ENCODE data around the gene LPAR3. TPM values are rescaled to one million over a fixed set of nuclear protein-coding genes. Genes with fewer than 3 reads are reported as not detected.

LPAR3 gene
- total RNA-seq, 1 donor from 2014 or later: not detected

DNA sequence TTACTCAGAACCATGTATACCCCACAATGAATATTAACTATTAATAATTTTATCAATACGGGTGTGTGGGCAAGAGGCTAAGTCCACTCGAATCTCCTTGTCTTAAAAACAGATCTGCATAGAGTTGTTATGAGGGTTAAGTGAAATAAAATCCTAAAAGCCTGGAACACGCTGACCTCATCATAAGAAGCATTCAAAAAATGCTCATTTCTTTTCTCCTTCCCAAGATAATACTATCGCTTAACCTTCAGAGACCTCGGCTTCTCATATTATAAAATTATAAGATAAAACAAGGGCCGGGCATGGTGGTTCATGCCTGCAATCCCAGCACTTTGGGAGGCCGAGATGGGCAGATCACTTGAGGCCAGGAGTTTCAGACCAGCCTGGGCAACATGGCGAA is 35.1 kb downstream of the LPAR3 start:
- no peak for DNase-seq (ENCODE audit: low read depth in 2 of 2)

DNA sequence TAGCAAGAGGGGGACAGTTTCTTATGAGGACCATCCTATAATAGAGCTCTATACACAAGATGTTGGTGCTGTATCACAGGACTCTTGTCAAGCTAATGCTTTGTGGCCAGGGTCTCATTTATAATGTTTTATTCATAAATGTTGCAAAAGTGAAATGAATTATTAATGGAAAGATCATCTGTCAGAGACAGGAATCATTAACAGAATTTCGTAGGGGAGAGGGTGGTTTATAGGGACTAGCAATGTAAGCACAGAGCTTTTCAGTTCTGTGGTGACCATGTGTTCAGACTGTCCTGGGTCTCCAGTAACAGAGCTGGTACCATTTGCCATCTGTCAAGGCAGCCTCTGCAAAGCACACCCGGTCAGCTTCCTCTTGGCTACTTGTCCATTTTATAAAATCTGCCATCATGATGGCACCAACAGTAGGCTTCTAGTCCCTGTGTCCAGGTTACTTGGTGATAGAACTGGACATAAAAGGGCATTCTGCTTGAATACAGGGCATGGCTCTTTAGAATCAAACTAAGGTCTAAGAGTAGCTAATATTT is 36.2 kb downstream of the LPAR3 start:
- no peak for DNase-seq (ENCODE audit: low read depth in 2 of 2)

DNA sequence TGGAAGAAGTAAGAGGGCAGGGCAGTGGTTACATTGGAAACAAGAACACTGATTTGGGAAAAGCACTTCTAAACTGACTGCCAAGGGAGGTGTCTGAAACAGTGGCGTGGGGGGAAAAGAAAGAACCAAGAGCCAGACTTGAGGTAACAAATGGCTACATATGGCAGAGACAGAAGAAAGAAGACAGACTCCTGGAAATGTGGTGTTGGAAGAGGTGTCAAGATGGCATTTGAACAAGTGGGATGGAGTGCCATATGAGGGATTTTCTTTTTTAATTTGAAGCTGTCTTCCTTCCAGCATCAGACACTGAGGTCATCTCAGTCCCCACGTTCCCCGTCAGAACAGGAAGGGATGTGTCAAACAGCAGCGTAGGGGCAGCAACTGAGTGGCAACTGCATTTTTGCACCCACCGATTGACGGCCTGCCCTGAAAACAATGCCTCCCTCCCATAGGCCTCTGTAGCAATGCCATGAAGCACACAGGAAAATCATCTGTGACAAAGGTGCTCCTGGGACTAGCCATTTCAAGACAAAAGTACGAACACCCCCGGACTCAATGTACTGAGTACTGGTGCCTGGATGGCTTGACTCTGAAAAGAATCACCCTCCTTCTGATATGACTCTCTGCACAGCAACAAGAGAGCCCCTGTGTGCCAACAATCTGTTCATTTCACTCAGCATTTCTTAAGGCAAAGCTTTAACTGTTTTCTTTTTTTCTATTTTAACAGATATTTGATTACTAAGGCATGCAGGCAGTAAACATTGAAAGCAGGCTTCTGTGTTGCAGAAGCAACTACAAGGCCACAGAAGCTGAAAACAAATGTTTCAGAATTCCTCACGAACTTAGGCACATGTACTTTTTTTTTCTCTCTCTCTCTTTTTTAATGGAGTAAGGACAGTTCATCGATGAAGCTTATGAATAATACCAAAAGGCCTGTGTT is 37.0 kb downstream of the LPAR3 start:
- DNase-seq (ENCODE audit: low read depth in 2 of 2): peak in 1 of 2 donors; percentile 57

DNA sequence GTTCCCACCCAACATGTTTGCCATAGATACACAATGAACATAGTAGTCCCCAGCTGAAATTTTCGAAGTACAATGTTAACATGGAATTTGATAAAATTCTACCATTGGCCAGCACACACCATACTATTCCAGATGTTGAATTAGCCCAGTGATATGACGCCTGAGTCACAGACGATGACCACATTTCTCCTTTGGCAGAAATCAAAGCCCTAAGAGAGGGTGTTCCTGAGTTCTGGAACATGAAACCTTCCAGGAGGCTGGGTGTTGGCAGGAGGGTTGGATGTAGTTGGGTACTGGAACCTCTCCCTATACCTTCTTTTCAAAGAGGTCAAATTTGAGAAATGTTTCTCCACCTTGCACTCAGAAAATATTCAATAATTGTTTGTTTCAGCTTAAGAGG is 37.8 kb downstream of the LPAR3 start:
- peak in 1 of 2 donors; percentile 29 for DNase-seq (ENCODE audit: low read depth in 2 of 2)

DNA sequence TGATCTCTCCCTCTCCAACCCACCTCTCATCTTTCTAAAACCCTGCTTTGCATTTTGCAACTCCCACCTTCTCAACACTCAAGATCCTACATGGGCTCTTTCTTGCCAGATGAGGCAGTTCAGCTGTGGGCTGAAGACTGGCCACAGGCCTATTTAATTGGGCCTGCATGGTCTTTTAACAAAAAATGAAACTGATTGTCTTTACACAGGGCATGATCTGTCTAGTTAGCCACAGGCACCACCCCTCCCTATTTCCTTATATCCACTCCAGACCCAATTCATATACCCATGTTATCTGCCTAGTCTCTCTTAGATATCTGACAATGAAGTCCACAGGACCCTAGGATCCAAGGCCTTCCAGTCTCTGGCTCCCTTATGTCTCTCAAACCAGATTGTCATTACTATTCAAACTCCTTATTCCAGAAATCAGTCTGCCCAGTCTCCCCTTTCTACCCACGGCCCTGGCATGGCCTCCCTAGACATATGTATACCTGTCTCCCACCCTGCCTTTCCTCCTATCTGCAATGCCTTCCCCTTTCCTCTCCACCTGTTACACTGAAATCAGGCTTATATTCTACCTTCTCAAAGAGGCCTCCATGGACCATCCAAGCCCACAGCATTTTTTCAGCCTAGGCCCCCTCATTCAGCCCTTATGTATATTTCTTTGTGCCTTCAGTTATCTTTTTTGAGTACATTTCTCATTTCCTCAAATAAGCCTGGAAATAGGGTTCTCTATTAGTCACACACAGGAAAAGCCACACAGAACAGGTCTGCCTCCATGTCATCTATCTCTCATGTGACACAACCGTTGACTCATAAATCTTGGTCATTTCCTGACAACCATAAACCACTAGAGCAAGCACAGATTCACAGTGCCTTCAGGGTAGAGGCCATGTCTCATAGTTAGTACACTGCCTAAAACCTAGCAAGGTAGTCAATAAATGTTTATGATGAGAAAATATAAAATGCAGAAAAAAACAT is 39.0 kb downstream of the LPAR3 start:
- DNase-seq (ENCODE audit: low read depth in 2 of 2): peak; percentile 89 to 96

DNA sequence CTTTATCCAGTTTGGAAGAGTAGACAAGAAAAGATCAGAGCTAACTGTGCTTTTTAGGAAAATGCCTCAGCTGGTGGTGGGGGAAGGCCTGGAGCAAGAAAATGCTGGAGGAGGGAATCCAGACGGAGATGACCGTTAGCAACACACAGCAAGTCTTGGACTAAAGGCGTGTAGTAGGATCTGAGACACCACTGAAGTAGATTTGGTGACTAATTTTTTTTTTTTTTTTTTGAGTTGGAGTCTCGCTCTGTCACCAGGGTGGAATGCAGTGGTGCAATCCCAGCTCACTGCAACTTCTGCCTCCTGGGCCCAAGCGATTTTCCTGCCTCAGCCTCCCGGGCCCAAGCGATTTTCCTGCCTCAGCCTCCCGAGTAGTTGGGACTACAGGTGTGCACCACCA is 41.2 kb downstream of the LPAR3 start:
- peak in 1 of 2 donors; percentile 60 for DNase-seq (ENCODE audit: low read depth in 2 of 2)

DNA sequence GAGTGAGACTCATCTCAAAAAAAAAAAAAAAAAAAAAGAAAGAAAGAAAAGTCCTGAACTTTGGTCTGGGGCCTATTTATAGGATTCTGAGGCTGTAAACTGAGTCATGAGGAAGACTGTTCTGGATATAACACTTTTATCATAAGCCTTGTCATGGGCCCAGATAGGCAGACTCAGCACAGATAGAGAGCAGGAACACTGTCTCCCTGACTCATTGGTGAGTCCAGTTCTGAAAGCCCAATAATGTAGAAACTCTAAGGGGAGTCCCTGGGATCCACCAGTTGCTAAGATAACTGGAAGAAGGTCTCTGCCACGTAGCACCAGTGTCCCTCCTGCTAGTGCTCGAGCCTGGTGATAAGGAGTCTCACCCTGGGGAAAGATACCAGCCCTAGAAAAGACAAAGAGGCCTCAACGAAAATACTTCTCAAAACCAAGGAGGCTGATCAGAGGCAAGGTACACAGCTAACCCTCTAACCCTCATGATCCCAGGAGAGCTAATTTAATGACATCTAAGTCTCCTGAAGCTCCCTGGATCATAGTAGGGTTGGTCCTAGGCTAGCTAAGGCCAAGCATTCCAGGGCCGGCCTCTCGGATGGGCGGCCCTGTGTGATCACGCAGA is 43.5 kb downstream of the LPAR3 start:
- no peak for DNase-seq (ENCODE audit: low read depth in 2 of 2)

DNA sequence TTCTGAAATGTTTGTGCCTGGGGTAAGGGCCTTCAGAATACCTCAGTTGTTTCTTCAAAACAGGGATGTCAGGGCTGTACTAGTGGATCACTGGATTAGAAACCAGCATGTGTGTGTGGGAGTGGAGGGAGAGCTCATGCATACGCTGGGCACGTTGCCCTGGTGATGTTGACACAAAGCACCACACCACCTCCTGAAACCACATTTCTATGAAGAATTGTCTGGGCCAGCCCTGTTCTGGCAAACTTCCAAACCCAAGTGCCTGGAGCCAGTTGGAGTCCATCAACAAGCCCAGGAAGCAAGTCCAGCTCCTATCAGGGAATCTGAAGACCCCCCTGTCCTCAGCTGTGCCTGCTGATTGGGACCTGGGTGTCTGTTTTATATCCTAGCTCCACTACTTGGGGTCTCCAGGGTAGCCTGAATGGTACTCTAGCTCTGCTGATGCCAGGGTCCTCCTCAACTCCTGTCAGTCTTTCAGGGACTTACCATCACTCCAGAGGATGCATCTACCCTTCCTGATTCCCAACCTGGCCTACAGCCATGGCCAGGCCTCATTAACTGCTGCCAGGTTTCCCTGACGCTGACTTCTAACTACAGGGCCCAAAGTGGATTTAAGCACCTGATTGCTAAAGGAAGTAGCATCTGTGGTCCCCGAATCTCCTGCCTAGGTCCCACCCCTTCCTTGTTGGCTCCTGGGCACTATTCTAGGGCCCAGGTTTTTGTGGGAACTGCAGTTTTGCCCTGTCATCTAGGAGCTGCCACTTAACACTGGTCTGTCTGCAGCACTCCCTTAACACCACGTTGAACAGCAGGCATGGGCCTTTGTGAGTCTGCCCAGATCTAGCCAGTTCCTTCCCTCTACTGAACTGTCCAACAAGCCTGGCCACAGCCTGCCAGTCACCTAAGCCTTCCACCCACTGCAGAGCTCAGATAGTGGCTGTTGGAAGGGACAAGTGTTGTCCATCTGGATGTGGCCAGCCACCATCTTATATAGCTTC is 45.5 kb downstream of the LPAR3 start:
- DNase-seq (ENCODE audit: low read depth in 2 of 2): peak; percentile 93 to 96

DNA sequence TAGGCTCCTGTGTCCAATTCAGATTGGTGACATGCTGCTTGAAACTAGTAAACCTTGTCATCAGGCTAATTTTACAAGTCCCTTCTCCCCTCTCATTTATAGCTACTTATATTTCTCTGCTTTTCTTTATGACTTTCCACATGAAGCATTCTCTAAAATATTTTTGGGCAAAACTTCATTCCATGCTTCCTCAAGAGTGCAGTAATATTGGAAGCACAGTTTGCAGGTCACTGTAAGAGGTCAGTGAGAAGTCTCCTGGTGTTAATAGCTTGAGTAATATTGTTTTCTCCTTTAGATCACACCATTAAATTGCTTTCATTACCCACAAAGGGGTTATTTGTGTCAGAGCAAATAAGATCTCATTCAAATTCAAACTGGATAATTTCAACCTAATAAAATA is 46.6 kb downstream of the LPAR3 start:
- DNase-seq (ENCODE audit: low read depth in 2 of 2): no peak

DNA sequence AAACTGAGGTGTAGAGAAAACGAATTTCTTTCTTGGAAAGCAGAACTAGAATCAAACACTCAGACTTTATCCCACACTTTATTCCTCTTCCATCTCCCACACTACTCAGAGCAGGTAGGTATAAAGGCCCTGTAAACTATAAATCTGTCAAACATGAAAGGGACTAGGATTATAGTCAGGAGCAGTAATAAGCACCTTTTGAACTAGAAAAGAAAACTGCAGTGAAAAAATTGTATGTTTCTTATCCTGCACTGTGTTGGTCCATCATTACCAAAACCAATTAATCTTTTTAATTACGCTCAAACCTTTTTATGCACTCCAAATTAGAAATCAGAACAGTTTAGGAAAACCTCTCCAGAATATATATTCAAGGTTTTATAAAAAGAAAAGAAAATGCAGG is 47.6 kb downstream of the LPAR3 start:
- no peak for DNase-seq (ENCODE audit: low read depth in 2 of 2)

DNA sequence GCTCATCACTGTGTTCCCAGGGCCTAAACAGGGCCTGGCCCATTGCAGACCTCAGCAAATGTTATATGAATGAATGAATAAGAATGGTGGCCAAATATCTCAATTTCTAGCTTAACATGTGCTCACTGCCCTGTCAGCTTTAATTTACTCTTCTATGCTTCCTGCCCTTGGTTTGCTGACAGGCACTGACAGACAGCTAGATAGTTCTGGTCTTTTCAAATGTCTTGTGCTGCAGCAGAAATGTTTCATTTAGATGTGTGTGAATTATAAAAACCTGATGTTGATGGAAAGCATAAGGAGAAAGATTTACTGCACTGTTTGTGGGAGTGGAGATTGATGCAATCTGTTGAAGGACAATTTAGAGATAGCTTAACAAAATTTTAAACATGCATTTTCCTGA is 48.9 kb downstream of the LPAR3 start:
- no peak for DNase-seq (ENCODE audit: low read depth in 2 of 2)

DNA sequence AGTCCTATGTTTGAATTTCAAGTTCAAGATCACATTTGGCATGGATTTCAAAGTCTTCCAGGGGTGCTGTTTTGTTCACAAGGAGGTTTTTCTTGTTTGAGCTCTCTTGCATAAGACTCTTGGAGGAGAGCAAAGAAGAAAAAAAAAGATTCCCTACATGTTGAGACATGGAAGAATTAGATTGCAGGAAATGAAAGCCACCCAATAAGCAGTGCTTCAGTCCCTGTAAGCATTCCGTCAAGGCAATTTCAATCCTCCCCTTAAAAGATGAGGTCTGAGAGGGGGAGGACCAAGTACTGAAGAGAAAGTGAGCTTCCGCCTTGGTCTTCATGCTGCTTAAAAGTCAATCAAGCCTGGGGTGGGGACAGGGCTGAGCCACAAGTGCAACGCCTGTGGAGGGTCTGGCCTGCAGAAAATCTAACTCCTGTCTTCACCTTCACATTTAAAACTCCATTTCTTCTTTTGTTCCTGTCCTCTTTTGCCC is 50.2 kb downstream of the LPAR3 start:
- DNase-seq (ENCODE audit: low read depth in 2 of 2): no peak

DNA sequence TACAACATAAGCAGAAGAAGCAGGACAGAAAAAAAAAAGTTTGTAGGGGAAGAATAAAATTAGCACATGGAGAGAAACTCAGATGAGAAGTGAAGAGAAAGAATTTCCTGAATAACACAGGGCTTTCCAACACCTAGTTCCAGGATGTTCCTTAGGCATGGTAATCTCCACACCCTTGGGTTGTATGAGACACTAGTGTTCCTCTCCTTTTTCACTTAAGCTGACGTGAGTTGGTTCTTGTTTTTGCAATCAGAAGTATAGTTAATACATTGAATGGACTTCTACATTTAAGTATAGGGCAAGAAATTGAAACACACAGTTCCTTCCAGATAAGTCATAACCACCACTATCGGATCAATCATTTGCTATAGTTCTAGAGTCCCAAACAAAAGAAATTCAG is 51.0 kb downstream of the LPAR3 start:
- DNase-seq (ENCODE audit: low read depth in 2 of 2): no peak

DNA sequence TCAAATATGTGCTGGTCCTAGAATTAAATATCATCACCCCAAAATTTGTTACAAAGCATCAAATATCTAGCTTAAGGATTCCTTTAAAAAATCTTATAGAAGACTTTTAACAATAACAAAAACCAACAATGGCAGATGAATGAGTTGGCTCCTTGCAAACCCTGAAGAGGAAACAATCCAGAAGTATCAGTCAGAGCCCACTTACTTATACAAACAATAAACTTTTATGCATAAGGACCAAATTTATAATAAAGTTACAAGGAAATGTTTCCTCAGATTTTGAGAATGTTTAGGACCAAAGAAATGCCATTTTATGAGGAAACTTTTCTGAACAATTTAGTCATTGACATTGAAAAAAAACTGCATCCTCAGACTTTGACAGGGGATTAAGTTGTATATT is 52.7 kb downstream of the LPAR3 start:
- no peak for DNase-seq (ENCODE audit: low read depth in 2 of 2)

DNA sequence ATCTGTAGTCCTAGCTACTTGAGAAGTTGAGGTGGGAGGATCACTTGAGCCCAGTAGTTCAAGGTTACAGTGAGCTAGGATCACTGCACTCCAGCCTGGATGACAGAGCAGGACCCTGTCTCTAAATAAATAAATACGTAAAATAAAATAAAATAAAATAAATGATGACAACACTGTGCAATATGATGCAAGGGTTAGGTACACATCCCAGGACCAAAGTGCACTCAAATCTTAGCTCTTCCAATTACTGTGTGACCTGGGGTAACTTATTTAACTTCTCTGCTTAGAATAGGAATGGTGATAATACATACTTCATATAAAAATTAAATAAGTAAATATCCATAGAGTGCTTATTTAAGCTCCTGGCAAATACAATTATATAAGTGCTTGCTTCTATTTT is 53.5 kb downstream of the LPAR3 start:
- DNase-seq (ENCODE audit: low read depth in 2 of 2): no peak

DNA sequence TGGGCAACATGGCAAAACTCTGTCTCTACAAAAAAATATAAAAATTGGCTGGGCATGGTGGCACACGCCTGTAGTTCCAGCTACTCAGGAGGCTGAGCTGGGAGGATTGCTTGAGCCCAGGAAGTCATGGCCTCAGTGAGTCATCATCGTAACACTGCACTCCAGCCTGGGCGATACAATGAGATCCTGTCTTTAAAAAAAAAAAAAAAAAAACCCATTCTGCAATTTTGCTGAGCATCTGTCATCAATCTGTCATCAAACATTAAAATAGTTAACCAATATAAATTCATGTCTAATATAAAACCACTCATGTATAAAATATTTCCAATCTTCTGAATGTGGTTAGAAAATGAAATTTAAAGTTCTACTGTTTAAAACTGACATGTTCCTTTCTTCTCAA is 56.9 kb downstream of the LPAR3 start:
- DNase-seq (ENCODE audit: low read depth in 2 of 2): peak in 1 of 2 donors; percentile 22

DNA sequence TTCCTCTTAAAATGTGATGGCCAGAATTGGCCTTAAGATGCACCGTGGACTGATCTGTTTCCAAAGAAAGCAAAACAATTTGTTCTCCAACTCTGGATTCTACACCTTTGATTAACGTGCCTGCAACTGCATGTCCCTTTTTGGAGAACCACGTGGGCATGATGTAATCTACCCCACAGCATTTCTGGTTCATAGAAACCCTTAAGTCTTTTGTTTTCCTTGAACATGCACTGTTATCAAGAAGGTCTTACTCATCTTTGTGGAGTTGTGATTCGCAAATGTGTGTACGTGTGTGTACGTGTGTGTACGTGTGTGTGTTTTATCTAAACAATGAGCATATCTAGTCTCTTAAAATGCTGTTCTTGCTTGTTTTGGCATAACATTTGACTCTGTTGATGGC is 57.8 kb downstream of the LPAR3 start:
- no peak for DNase-seq (ENCODE audit: low read depth in 2 of 2)

DNA sequence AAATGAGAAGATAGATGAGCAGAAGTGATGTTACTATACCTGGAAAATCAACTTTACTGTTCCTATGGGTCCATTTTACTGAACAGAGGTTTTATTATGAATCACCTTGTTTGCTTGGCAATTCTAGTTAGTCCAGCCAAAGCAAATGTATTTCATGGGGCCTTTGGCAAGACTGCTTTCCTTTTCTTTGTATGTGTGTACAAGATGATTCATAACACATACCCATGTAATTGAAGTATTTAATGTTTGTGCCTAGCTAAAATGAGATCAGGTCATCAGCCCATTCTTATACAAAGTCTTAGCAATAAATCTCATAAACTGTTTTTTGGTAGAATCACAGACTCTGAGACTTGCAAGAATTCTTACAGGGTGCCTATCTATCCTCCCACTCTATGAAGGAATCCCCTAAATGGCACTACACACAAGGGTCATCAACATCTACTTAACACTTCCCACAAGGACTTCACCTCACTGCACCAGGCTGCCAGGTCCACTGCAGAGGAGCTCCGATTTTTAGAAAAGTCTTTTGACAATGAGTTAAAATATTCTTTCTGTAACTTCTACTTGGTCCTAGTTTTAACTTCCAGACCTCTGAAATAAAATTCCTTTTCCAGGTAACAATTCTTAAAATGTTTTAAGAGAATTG is 58.5 kb downstream of the LPAR3 start:
- peak; percentile 53 to 66 for DNase-seq (ENCODE audit: low read depth in 2 of 2)

DNA sequence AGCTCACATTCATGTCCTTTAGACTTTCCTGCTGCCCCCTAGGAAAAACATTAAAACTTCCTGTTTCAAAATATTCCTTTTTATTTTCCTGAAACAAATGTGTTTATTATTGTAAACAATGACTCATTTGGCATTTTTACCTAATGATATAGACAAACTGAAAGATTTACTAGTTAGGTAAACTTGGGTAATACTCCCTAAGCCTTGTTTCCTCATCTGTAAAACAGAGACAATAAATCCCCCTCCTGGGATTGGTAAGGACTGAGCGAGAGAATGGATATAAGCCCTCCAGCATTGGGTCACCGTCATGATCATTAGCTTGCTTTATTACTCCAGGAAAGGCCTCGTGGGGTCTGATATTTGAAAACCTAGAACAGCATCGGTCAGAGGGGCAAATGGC is 59.8 kb downstream of the LPAR3 start:
- DNase-seq (ENCODE audit: low read depth in 2 of 2): peak in 1 of 2 donors; percentile 13

DNA sequence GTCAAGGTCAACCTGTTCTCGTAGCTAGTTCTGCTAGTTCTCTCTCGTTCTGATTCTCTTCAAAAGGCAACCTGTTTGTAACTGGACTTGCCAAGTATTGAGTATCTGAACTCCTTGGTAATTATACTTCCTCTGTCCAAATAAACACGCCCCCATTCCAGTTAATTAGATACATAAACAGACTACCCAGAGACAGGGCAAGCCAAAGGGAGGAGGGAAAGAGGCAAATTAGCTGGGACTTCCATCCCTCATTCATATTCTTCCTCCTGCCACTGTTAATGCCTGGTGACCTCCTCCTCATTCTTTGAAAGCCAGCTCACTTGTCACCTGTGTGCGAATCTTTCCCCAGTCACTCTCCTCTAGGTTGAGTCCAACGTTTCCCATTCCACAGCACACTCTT is 62.9 kb downstream of the LPAR3 start:
- DNase-seq (ENCODE audit: low read depth in 2 of 2): no peak
